K562 (cell line): Measurements from ENCODE around the gene OR2V2. TPM values are rescaled to one million over a fixed set of nuclear protein-coding genes. Genes with fewer than 3 reads are reported as not detected.

Source experiments
- E2F5 ChIP-seq: sonication (generic); formaldehyde crosslinking; IDR thresholded peaks from 2 replicates; pipeline ENCODE4 v1.8.0; 2022; ENCODE audit warnings: mild to moderate bottlenecking, missing genetic modification reagents
- HDAC1 ChIP-seq, 2 experiments: fragments of 450-650 bp; IDR thresholded peaks; 2 replicates each; pipeline ENCODE4 v1.6.1; 2016 to 2017; ENCODE audit warnings: inconsistent platforms in 1 of 2, mild to moderate bottlenecking in 1 of 2, moderate library complexity in 1 of 2
- LEF1 ChIP-seq: fragments of 450-650 bp; IDR thresholded peaks from 2 replicates; pipeline ENCODE4 v1.6.1; 2016; ENCODE audit warnings: mild to moderate bottlenecking
- MTA2 ChIP-seq: fragments of 450-650 bp; IDR thresholded peaks from 2 replicates; pipeline ENCODE4 v1.6.1; 2016; ENCODE audit warnings: low read depth
- MYNN ChIP-seq, 2 experiments: sonication (generic); formaldehyde crosslinking in 1 of 2; IDR thresholded peaks; 2 replicates each; pipeline versions ENCODE4 v1.5.0 to v1.6.1; 2016 to 2020; ENCODE audit warnings: antibody characterized with exemption in 1 of 2, missing genetic modification reagents in 1 of 2
- PHB2 ChIP-seq: fragments of 450-650 bp; IDR thresholded peaks from 2 replicates; pipeline ENCODE4 v1.6.1; 2017; ENCODE audit warnings: low read depth
- RAD21 ChIP-seq, 2 experiments: fragments of 250-450 bp in 1 of 2; fragments of 450-650 bp in 1 of 2; sonication (Bioruptor Pico) in 1 of 2; formaldehyde crosslinking in 1 of 2; IDR thresholded peaks in 1 of 2; conservative IDR thresholded peaks in 1 of 2; 2 replicates each; pipeline versions ENCODE4 v1.4.0 to v1.8.0; 2020 to 2022; ENCODE audit warnings: mild to moderate bottlenecking in 2 of 2, moderate library complexity in 1 of 2
- TOE1 ChIP-seq, 2 experiments: fragments of 450-650 bp in 1 of 2; sonication (generic) in 1 of 2; formaldehyde crosslinking in 1 of 2; IDR thresholded peaks; 2 replicates each; pipeline versions ENCODE4 v1.7.1 to v1.8.0; 2016 to 2022; ENCODE audit warnings: borderline replicate concordance in 2 of 2, mild to moderate bottlenecking in 2 of 2, antibody characterized with exemption in 1 of 2, inconsistent platforms in 1 of 2, low read depth in 1 of 2, missing genetic modification reagents in 1 of 2, moderate library complexity in 1 of 2
- ZFP30 ChIP-seq: fragments of 250-450 bp; sonication (Bioruptor Pico); IDR thresholded peaks from 2 replicates; pipeline ENCODE4 v1.8.0; 2022; ENCODE audit warnings: moderate library complexity, mild to moderate bottlenecking, inconsistent platforms, borderline replicate concordance
- polyA plus RNA-seq, 8 experiments: library from polyadenylated mRNA; depleted of rRNA in 4 of 8; stranded (reverse) in 5 of 8; unstranded in 3 of 8; fragments of >200 nt; fragmentation: Nextera tagmentation in 2 of 8; fragmentation: Illumina TruSeq in 1 of 8; extraction: Ambion mirVana in 2 of 8; extraction: Trizol in 1 of 8; gene quantifications; 2 replicates each; pipeline versions ENCODE4 v1.2.1 to v1.2.3, GENCODE V29; 2011 to 2014; ENCODE audit warnings: inconsistent platforms in 1 of 8, missing spikeins in 1 of 8
- total RNA-seq, 7 experiments: library from RNA; depleted of rRNA in 6 of 7; stranded (reverse); fragments of >200 nt in 6 of 7; fragmentation: Illumina TruSeq in 2 of 7; extraction: Trizol in 2 of 7; gene quantifications; 2 replicates each; pipeline versions ENCODE4 v1.2.1 to v1.2.3, GENCODE V29; 2011 to 2021; ENCODE audit warnings: low replicate concordance in 1 of 7

The OR2V2 gene
- total and polyA plus RNA-seq, 9 of the 15 experiments (the other 6 are each of a cell fraction or from before 2014, with no cell fraction given) = 0.01 TPM; not detected in 8

- no peak for TF ChIP-seq E2F5 (CRISPR knock-in tag)
- TF ChIP-seq MTA2 = no peak
- 0 out of 2 replicates have a peak, but pooled peaks have one; percentile 29 for TF ChIP-seq LEF1
- peak; percentile 20 to 38; a peak in 3 of 4 replicates for TF ChIP-seq RAD21 (CRISPR knock-in tag; conservative IDR thresholded peaks at IDR 0.05 in 1 of 2, IDR thresholded peaks at IDR 0.05 in 1 of 2)
- TF ChIP-seq PHB2 = no peak
- no peak for TF ChIP-seq ZFP30 (CRISPR knock-in tag)
- no peak for TF ChIP-seq TOE1 (IDR thresholded peaks at IDR 0.05; ENCODE audit: borderline replicate concordance)
- TF ChIP-seq TOE1 (CRISPR knock-in tag; IDR thresholded peaks at IDR 0.05; ENCODE audit: borderline replicate concordance, low read depth) = no peak
- peak in 1 of 2 experiments; percentile 44; a peak in 2 of 4 replicates for TF ChIP-seq HDAC1 (IDR thresholded peaks at IDR 0.05)
- TF ChIP-seq MYNN (IDR thresholded peaks at IDR 0.05) = no peak; the same call in 1 of the 2 replicates
- no peak for TF ChIP-seq MYNN (CRISPR knock-in tag; IDR thresholded peaks at IDR 0.05)
Measured at GRCh38 chr5:181204113-181204825, 56.9 kb downstream of the OR2V2 start (continued).
